Adrenal gland (tissue), 5 donors: ENCODE results near the gene GIGYF2.

Experiments used
- POLR2A ChIP-seq, 2 donors: fragments of 450-650 bp; IDR thresholded peaks; one replicate each; pipeline ENCODE4 v1.6.1; 2017; ENCODE audit warnings: antibody characterized with exemption in 2 of 2, mild to moderate bottlenecking in 2 of 2, moderate library complexity in 1 of 2
- TF ChIP-seq, protein P1 (sequence below), 6 experiments: fragments of 450-650 bp in 4 of 6; fragments of 200-600 bp in 2 of 6; sonication (generic) in 1 of 6; IDR thresholded peaks; 1 replicate in 5 of 6; 2 replicates in 1 of 6; pipeline versions ENCODE4 v1.5.1 to v1.8.0; 2016 to 2021; ENCODE audit warnings: antibody characterized with exemption in 6 of 6, mild to moderate bottlenecking in 2 of 6, moderate library complexity in 1 of 6
- donor health status: DM: no; HTN: no; CAD: no.

DNA sequence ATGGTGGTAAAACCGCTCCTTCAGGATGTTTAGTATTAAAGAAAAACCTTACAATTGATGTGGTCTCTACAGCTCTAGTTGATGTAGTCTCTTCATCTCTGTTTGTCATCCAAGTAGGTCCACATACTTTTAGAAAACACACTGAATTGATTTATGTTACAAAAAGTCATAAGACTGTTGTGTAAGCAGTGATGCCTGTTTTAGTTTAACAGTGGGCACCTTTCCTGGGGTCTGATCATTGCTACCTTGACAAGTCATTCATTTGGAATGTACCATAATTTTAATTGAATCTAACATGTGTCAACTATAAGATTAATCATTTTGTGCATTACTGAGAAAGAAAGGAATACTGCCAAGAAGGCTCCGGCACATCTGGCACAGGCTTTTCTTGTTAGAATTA is 34.3 kb downstream of the GIGYF2 start:
- TF ChIP-seq, protein P1, sequence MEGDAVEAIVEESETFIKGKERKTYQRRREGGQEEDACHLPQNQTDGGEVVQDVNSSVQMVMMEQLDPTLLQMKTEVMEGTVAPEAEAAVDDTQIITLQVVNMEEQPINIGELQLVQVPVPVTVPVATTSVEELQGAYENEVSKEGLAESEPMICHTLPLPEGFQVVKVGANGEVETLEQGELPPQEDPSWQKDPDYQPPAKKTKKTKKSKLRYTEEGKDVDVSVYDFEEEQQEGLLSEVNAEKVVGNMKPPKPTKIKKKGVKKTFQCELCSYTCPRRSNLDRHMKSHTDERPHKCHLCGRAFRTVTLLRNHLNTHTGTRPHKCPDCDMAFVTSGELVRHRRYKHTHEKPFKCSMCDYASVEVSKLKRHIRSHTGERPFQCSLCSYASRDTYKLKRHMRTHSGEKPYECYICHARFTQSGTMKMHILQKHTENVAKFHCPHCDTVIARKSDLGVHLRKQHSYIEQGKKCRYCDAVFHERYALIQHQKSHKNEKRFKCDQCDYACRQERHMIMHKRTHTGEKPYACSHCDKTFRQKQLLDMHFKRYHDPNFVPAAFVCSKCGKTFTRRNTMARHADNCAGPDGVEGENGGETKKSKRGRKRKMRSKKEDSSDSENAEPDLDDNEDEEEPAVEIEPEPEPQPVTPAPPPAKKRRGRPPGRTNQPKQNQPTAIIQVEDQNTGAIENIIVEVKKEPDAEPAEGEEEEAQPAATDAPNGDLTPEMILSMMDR (IDR thresholded peaks at IDR 0.05), result no peak
- no peak for TF ChIP-seq POLR2A (IDR thresholded peaks at IDR 0.05)
